ENCODE measurements around the gene UBL7.
"Not testable (repeated sequence)": the region's sequence is repeated elsewhere in the genome, so short reads cannot be mapped to it uniquely, and the experiment has no call there.

UBL7 gene
- total RNA-seq = 35.2 to 37.3 reads per million in 2 experiments

GRCh38 chr15:74460871-74461846 is at the start of gene UBL7:
TSS of gene UBL7 (minus strand) at chr15:74461160. CDS start at chr15:74458867, 2,293 bp downstream.
- peak; percentile 94 for DNase-seq (ENCODE audit: low read depth)

GRCh38 chr15:74506515-74506840 is 45.5 kb upstream of the UBL7 start:
- no peak for DNase-seq (ENCODE audit: low read depth)

GRCh38 chr15:74505837-74506514 is 45.0 kb upstream of the UBL7 start:
- no peak for DNase-seq (ENCODE audit: low read depth)

GRCh38 chr15:74504836-74505235 is 43.9 kb upstream of the UBL7 start:
- no peak for DNase-seq (ENCODE audit: low read depth)

GRCh38 chr15:74504418-74504817 is 43.5 kb upstream of the UBL7 start:
- DNase-seq (ENCODE audit: low read depth) = no peak

GRCh38 chr15:74502301-74502700 is 41.3 kb upstream of the UBL7 start:
- DNase-seq (ENCODE audit: low read depth) = no peak

- DNase-seq (ENCODE audit: low read depth) = no peak
These were observed 39.4 kb upstream of the UBL7 start for GRCh38 chr15:74500401-74500800.

GRCh38 chr15:74499366-74499765 is 38.4 kb upstream of the UBL7 start:
- DNase-seq (ENCODE audit: low read depth) = no peak

GRCh38 chr15:74497584-74497983 is 36.6 kb upstream of the UBL7 start:
- DNase-seq (ENCODE audit: low read depth) = no peak

- DNase-seq (ENCODE audit: low read depth) = no peak
These were observed 35.7 kb upstream of the UBL7 start for GRCh38 chr15:74496648-74497047.

- DNase-seq (ENCODE audit: low read depth) = no peak
These were observed 29.4 kb upstream of the UBL7 start for GRCh38 chr15:74490339-74490689.

- peak; percentile 48 for DNase-seq (ENCODE audit: low read depth)
These were observed 28.8 kb upstream of the UBL7 start for GRCh38 chr15:74489518-74490338.

- DNase-seq (ENCODE audit: low read depth) = no peak
These were observed 27.8 kb upstream of the UBL7 start for GRCh38 chr15:74488776-74489175.

GRCh38 chr15:74482661-74483060 is 21.7 kb upstream of the UBL7 start:
- DNase-seq (ENCODE audit: low read depth) = no peak

- not testable (repeated sequence) for DNase-seq (ENCODE audit: low read depth)
These were observed 19.4 kb upstream of the UBL7 start for GRCh38 chr15:74480364-74480763.

GRCh38 chr15:74471621-74472020 is 10.7 kb upstream of the UBL7 start:
- DNase-seq (ENCODE audit: low read depth) = not testable (repeated sequence)

- no peak for DNase-seq (ENCODE audit: low read depth)
These were observed 9.9 kb upstream of the UBL7 start for GRCh38 chr15:74470631-74471395.

GRCh38 chr15:74468341-74469032 is 7.5 kb upstream of the UBL7 start:
- no peak for DNase-seq (ENCODE audit: low read depth)

- no peak for DNase-seq (ENCODE audit: low read depth)
These were observed 5.6 kb upstream of the UBL7 start for GRCh38 chr15:74466570-74466969.

- DNase-seq (ENCODE audit: low read depth) = no peak
These were observed 3.9 kb upstream of the UBL7 start for GRCh38 chr15:74464897-74465296.

- no peak for DNase-seq (ENCODE audit: low read depth)
These were observed 3.3 kb upstream of the UBL7 start for GRCh38 chr15:74464216-74464615.

All from T follicular helper cell (primary cell).